Nephron progenitor cell (in vitro differentiated cells): ENCODE data around the gene RASSF4.

Experiments
- DNase-seq: peaks from one replicate; pipeline ENCODE4 v3.0.0; 2021
- H3K27ac Mint-ChIP-seq: 2 replicates; pipeline ENCODE4 v1.8.0; 2021; ENCODE audit warnings: mild to moderate bottlenecking, moderate library complexity, mixed read lengths
- H3K27me3 Mint-ChIP-seq: 2 replicates; pipeline ENCODE4 v1.8.0; 2021; ENCODE audit warnings: mild to moderate bottlenecking, low read depth, mixed read lengths; ENCODE audit not compliant: poor library complexity
- H3K36me3 Mint-ChIP-seq: 2 replicates; pipeline ENCODE4 v1.8.0; 2021; ENCODE audit warnings: low read depth, mixed read lengths
- H3K4me1 Mint-ChIP-seq: 2 replicates; pipeline ENCODE4 v1.8.0; 2021; ENCODE audit warnings: mixed read lengths
- H3K4me3 Mint-ChIP-seq: 2 replicates; pipeline ENCODE4 v1.8.0; 2021; ENCODE audit warnings: mild to moderate bottlenecking, moderate library complexity, mixed read lengths
- H3K9me3 Mint-ChIP-seq: 2 replicates; pipeline ENCODE4 v1.8.0; 2021; ENCODE audit warnings: mild to moderate bottlenecking, moderate library complexity, mixed read lengths
- TF ChIP-seq, protein P1 (sequence below): fragments of 200-600 bp; sonication (generic); IDR thresholded peaks from 2 replicates; pipeline ENCODE4 v1.5.0; 2021; ENCODE audit warnings: antibody characterized with exemption

Gene RASSF4

DNA sequence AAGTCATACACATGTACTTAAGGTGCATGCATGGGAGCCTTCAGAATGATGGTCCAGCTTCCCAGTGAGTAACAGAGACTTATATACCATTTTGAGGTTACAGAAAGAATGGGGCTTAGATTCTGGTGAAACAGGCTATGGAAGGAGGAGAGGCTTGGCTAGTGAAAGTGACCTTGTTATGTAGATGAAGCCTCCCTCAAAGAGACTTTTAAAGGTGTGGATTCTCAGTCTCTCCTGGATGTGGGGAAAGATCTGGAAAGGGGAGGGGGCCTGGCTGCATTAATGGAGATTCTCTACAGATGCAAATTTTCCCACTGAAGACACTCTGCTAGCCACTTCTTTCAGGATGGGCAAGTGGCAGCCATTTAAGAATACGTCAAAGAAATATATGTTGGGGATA lies 5.5 kb downstream of the RASSF4 start:
- H3K9me3 Mint-ChIP-seq, result no peaks in the 10 kb centered on the region
- no peak for DNase-seq
- H3K27ac Mint-ChIP-seq, result no peak overlapping the region
- TF ChIP-seq, protein P1, sequence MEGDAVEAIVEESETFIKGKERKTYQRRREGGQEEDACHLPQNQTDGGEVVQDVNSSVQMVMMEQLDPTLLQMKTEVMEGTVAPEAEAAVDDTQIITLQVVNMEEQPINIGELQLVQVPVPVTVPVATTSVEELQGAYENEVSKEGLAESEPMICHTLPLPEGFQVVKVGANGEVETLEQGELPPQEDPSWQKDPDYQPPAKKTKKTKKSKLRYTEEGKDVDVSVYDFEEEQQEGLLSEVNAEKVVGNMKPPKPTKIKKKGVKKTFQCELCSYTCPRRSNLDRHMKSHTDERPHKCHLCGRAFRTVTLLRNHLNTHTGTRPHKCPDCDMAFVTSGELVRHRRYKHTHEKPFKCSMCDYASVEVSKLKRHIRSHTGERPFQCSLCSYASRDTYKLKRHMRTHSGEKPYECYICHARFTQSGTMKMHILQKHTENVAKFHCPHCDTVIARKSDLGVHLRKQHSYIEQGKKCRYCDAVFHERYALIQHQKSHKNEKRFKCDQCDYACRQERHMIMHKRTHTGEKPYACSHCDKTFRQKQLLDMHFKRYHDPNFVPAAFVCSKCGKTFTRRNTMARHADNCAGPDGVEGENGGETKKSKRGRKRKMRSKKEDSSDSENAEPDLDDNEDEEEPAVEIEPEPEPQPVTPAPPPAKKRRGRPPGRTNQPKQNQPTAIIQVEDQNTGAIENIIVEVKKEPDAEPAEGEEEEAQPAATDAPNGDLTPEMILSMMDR, result no peak
- H3K36me3 Mint-ChIP-seq, result peaks cover 16% of the 10 kb centered on the region
- peak overlapping the region; percentile 16 for H3K4me3 Mint-ChIP-seq
- H3K4me1 Mint-ChIP-seq, result peaks cover 91% of the 10 kb centered on the region
- H3K27me3 Mint-ChIP-seq, result peaks cover 14% of the 10 kb centered on the region

DNA sequence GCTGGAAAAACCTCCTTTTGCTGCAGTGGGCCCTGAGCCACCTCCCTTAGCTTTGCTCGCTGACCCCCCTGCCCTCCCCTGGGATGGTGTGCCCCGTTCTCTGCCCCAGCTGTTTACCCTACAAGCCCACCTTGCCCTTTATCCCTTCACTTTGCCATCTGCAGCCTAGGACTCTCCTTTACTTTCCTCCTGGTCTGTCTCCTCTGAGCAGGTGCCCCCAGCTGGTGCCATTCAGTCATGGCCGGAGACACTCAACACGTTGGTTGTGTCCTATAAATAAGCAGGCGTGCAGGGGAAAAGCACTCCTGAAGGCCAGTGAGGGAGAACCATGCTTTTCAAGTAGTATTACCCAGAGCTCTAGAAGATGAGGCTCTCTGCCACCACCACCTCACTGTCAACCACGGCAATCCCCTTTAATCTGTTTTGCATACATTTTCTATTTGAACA lies 6.1 kb downstream of the RASSF4 start:
- Mint-ChIP-seq H3K27me3 (peaks cover 14% of the 10 kb centered on the region), H3K4me1 (peaks cover 85% of the 10 kb centered on the region), H3K9me3 (no peaks in the 10 kb centered on the region), H3K27ac (no peak overlapping the region), H3K4me3 (no peak overlapping the region), H3K36me3 (peaks cover 21% of the 10 kb centered on the region)
- TF ChIP-seq, protein P1, result no peak
- DNase-seq, result no peak

DNA sequence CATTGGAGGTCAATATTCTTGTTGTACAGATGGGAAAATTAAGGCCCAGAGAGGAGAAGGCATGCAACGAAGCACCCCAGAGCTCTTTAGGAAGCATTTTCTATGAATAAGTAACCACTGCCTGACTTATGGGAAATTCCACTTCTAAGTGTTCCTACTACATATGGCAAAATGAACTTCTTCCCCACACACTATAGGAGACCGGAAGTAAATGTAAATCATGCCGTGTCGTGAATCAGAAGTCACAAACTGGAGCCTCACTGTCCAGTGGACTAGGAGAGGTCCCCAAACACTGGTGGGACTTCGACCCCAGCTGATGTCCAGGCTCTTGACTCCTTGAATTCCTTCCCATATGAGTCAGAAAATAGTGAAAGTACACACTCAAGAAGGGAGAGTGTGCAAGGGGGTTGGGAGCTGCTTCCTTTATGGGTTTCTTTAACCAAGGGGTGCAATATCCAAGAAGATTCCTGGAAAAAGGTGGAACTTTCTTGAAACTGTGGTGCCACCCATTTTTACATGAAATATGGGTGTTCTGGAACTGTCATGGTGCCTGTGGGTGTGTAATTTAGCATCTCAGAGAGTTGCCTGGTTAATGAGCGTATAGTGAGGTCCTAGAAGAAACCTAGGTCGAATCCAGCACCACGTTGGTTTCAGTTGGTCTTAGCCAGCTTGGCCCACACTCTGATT lies 6.7 kb downstream of the RASSF4 start:
- no peak overlapping the region for H3K4me3 Mint-ChIP-seq
- no peak overlapping the region for H3K27ac Mint-ChIP-seq
- peaks cover 9% of the 10 kb centered on the region for H3K27me3 Mint-ChIP-seq
- peaks cover 27% of the 10 kb centered on the region for H3K36me3 Mint-ChIP-seq
- TF ChIP-seq, protein P1, result no peak
- peaks cover 79% of the 10 kb centered on the region for H3K4me1 Mint-ChIP-seq
- no peaks in the 10 kb centered on the region for H3K9me3 Mint-ChIP-seq
- no peak for DNase-seq

DNA sequence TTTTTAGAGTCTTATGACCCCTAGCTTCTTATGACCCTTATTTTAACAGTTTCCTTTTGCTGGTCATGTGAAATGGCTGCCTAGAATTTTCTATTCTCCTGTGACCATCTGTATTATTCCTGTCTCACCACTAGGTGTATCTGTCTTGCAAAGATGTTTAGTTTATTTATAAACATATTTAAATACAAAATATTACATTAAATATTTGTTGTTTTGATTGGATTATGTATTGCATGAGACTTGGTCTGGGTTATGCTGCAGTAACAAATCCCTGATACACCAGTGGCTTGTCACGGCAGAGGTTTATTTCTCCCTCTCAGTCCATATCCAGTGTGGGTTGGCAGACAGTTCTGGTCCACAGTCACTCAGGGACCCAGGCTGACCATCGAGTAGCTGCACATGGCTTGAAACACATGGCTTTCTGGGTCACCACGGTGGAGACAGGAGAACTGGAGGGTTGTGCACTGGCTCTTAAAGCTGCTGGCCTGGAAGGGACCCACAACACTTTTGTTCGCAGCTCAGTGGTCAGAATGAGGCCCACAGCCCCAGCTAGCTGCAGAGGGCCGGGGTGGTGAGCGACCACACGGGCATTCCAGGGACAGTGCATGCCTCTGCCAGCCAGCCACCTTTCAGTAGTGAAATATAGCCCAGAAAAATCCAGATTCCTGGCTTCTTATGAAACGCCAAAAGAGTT lies 7.4 kb downstream of the RASSF4 start:
- Mint-ChIP-seq H3K4me1 (peaks cover 72% of the 10 kb centered on the region), H3K4me3 (no peak overlapping the region), H3K27ac (no peak overlapping the region), H3K27me3 (peaks cover 11% of the 10 kb centered on the region), H3K36me3 (peaks cover 31% of the 10 kb centered on the region), H3K9me3 (no peaks in the 10 kb centered on the region)
- DNase-seq, result no peak
- TF ChIP-seq, protein P1, result peak; percentile 20

DNA sequence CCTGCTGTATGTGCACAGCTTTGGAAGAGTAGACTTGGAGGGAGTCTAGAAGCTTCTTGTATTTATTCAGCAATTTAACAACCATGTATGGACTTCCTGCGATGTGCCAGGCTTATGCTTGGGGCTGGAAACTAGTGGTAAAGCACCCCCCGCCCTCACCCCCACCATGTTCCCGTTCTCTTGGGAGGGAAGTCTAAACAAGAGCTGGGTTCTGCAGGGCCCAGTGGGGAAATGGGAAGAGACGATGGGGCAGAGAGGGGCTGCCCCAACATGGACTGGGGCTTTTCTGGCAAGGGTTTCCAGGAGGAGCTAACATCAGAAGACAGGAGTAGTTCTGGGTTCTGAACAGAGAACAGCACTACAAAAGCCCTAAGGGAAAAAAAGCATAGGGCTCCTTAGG lies 8.0 kb downstream of the RASSF4 start:
- H3K4me1 Mint-ChIP-seq, result peaks cover 66% of the 10 kb centered on the region
- H3K36me3 Mint-ChIP-seq, result peaks cover 34% of the 10 kb centered on the region
- no peaks in the 10 kb centered on the region for H3K9me3 Mint-ChIP-seq
- no peak overlapping the region for H3K27ac Mint-ChIP-seq
- peaks cover 13% of the 10 kb centered on the region for H3K27me3 Mint-ChIP-seq
- TF ChIP-seq, protein P1, result no peak
- DNase-seq, result no peak
- no peak overlapping the region for H3K4me3 Mint-ChIP-seq

DNA sequence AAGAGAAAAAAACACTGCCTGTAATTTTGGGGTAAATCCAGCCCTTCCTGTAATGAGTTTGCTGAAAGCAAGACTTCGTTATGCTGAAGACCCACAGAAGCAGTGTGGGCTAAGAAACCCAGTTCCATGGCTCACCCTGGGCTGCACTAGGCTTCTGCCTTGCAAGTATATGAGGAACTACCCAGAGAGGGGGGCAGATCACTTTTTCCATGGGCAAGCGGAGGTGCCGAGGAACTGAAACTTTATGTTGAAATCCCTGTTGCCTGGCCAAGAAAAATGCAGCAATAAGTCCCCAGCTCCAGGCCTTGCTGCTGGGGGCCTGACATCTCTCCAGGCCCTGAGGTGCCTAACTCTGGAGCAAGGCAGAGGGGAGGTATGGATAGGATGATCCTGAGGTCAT lies 8.5 kb downstream of the RASSF4 start:
- DNase-seq, result no peak
- H3K4me1 Mint-ChIP-seq, result peaks cover 61% of the 10 kb centered on the region
- no peaks in the 10 kb centered on the region for H3K9me3 Mint-ChIP-seq
- peaks cover 34% of the 10 kb centered on the region for H3K36me3 Mint-ChIP-seq
- no peak overlapping the region for H3K27ac Mint-ChIP-seq
- H3K4me3 Mint-ChIP-seq, result no peak overlapping the region
- H3K27me3 Mint-ChIP-seq, result peaks cover 13% of the 10 kb centered on the region
- TF ChIP-seq, protein P1, result no peak
